Measurements from ENCODE around the gene USP34. TPM values are rescaled to one million over a fixed set of nuclear protein-coding genes. Genes with fewer than 3 reads are reported as not detected.
"Not testable (repeated sequence)": the region's sequence is repeated elsewhere in the genome, so short reads cannot be mapped to it uniquely, and the experiment has no call there.

Gene USP34
- total RNA-seq, 1 donor from 2014 or later, result 75.5 TPM

- no peak for DNase-seq (ENCODE audit: low read depth in 2 of 2)
Measured at GRCh38 chr2:61252031-61252430, 218.9 kb downstream of the USP34 start.

DNA sequence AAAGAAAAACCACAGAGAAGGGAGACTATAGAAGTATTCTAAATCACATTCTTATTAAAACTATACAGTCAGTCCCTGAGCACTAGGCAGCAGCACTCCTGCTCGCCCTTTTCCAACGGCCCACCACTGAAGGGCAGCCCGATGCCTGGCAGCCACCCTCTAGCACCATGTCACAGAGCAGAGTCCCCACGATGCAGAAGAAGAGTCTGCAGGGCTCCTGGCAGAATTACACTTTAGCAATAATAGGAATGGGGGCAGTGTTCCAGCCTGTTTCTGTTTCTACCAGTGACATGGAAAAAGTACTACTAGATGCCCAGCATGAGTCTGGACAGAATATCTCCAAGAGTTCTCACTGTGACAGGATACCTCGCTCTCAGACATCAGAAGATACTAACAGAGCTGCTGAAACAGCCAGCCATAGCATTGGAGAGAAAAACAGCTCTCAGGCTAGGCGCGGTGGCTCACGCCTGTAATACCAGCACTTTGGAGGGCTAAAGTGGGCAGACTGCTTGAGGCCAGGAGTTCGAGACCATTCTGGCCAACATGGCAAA lies 221.3 kb downstream of the USP34 start:
- no peak for DNase-seq (ENCODE audit: low read depth in 2 of 2)

DNA sequence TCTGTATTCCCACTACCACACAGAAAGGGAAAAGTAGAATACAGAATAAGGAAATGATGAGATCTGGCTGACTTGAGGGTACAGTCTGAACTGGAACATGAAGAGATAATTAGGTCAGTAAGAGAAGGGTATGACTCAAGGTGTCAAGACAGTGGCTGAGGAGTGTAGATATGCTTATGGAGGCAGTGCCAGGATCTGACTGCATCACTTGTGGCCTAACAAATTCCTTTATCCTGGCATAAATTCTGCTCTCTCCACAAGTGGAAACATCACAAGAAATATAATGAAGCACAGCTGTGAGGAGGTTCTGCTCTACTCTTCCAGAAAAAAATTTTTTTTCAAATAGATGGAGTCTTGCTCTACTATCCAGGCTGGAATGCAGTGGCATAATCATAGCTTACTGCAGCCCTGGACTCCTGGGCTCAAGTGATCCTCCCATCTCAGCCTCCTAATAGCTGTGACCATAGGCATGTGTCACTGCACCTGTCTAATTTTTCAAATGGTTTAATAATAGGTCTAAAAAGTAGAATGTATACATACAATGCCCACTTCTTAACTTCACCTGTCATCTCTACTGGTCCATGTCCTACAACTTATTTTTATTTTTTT lies 223.6 kb downstream of the USP34 start:
- DNase-seq (ENCODE audit: low read depth in 2 of 2), result no peak

- DNase-seq (ENCODE audit: low read depth in 2 of 2), result no peak
Measured at GRCh38 chr2:61244694-61245093, 226.2 kb downstream of the USP34 start.

DNA sequence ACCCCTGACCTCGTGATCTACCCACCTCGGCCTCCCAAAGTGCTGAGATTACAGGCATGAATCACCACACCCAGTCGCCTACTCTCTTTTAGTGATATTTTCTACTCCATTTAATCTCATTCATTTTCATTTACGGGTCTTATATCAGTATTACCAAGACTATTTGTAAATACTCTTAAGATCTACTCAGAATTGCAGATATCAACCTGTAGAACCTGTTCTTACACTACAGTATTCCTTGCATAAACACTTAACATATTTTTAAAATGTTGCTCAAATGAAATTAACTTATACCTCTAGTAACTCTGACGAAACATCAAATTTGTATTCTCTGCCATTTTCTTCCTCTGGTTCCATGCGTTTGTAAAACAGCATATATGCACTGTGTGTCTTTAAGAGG lies 229.6 kb downstream of the USP34 start:
- no peak for DNase-seq (ENCODE audit: low read depth in 2 of 2)

DNA sequence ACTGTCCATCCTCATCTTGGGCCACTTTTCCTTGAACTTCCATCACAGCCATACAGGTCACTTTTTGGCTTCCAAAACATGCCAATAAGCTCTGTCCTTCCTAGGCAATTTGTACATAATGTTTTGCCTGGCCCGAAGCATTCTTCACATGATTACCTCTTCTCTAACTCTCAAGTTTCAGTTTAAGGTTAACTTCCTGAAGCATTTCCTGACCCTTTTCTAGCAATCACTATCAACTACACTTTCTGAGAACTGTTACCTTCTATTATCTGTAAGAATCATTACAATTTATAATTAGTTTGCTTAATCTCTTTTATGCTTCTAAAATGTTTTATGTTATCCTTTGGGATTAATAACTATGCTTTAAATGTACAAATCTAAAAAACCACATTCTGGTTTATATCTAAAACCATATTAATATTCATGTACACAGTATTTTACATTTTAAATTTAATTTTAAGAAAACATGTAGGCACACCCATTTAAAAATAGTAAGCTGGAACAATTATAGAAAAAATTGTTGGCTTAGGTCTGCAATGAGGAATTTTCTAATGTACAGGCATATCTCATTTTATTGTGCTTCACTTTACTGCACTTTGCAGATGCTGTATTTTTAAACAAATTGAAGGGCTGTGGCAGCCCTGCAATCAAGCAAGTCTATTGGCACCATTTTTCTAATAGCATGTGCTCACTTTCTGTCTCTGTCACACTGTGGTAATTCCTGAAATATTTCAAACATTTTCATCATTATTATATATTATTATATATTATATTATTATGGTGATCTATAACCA lies 232.5 kb downstream of the USP34 start:
- DNase-seq (ENCODE audit: low read depth in 2 of 2), result peak in 1 of 2 donors; percentile 7

DNA sequence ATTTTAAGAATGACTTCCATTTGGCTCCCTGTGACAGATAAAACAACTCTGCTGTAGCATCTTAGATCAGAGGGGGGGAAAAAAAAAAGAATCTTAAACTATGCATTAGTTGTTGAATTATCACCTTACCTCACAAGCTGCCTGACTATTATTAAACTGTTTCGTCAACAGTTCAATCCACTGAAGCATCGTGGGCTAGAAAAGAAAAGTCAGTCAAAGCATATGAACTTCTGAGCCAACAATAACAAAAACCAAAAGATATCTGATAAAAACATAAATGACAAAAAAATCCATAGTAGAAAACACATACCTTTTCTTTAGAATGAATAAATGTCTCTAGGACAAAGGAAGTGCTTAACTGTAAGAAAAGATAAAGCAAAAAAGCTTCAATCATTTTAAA lies 235.2 kb downstream of the USP34 start:
- DNase-seq (ENCODE audit: low read depth in 2 of 2), result peak; percentile 16 to 69

- no peak for DNase-seq (ENCODE audit: low read depth in 2 of 2)
Measured at GRCh38 chr2:61233581-61233980, 237.3 kb downstream of the USP34 start.

DNA sequence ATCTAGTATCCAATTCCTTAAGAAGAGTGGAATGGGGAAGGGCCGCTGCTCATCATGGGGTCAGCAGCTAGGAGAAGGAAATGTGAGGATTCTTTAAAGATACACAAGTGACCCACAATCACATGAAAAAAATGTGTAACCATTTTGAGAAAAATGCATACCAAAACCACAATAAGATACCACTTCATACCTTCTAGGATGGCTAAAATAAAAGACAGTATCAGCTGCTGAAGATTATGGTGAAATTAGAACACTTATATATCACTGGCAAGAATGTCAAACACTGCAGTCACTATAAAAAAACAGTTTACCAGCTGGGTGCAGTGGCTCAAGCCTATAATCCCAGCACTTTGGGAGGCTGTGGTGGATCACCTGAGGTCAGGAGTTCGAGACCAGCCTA lies 241.0 kb downstream of the USP34 start:
- no peak for DNase-seq (ENCODE audit: low read depth in 2 of 2)

DNA sequence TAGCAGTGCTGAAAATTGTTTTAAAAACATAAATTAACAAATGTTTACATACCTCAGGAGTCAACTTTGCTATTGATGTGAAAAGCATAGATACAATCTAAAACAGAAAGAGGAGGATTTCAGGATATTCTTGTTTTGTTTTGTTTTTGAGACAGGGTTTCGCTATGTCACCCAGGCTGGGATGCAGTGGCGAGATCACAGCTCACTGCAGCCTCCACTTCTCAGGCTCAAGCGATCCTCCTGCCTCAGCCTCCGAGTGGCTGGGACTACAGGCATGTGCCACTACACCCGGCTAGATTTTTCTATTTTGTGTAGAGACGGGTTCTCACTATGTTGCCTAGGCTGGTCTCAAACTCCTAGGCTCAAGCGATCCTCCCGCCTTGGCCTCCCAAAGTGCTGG lies 248.3 kb downstream of the USP34 start:
- DNase-seq (ENCODE audit: low read depth in 2 of 2), result no peak

DNA sequence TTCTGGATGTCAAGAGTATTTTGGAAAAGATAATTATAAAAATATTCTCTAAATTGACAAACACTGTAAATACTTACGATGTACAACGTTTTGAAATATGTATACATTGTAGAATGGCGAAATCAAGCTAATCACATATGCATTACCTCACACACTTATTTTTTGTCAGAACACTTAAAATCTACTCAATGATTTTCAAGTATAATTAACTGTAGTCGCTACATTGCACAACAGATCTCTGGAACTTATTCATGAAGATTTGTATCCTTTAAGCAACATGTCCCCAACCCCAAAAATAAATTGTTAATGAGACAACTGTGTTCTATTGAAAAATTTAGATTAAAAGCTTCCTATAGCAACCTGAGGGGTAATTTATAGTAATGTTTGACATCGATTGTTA lies 249.1 kb downstream of the USP34 start:
- no peak for DNase-seq (ENCODE audit: low read depth in 2 of 2)

- no peak for DNase-seq (ENCODE audit: low read depth in 2 of 2)
Measured at GRCh38 chr2:61220768-61221167, 250.1 kb downstream of the USP34 start.

DNA sequence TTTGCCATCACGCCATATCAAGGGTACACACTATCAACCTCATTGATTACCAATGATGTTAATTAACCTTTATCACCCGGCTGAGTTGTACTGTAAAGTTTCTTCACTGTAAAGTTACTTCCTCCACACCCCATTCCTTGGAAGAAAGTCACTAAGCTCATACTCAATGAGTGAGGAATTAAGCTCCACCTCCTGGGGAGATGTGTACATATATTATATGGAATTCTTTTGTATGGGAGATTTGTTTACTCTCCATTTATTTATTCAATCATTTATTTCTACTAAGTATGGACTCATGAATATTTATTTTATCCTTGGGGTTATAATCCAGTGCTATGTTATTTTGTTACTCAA lies 252.1 kb downstream of the USP34 start:
- DNase-seq (ENCODE audit: low read depth in 2 of 2), result no peak

DNA sequence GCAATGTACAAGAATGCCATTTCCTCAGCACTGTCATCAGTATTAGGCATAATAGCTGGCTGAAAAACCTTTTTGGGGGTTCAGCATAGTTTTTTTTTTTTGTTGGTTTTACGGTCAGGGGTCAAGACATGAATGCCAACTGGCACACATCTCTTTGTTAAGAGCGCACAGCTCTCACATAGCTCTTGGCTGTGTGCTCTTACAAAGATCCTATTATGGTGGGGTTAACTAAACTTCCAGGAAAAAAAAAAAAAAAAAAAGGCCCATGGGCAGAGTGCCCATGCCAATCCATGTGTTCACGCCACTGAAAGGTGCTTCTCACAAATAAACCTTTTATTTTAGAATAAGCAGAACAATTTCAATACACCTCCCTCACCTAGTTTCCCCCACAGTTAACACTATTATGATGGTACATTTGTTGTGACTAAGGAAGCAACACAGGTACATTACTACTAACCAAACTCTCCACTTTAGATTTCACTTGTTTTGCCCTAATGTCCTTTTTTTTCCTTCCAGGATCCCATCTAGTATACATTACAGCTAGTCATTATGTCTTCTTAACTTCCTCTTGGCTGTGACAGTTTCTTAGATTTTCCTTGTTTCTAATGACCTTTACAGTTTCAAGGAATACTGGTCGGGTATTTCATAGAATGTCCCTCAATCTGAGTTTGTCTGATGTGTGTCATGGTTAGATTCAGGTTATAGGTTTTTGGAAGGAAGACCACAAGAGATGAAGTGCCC lies 252.6 kb downstream of the USP34 start:
- no peak for DNase-seq (ENCODE audit: low read depth in 2 of 2)

DNA sequence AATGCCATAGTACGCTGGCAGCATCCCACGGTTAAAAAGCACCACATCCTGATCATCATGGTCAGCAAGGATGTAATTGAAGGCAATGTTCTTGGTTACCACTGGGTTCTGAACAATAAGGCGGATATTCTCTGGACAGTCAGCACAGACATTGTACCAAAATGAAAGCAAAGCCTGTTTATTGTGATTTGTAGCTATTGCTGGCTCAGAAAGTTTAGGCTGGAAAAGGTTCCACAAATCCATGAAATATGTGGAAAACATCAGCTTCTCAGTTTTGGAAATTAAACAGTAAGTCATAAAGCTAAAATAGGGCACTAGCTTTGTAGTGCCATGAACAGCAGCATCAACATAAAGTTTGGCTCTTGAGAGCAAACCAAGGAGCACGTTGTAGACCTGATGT lies 256.7 kb downstream of the USP34 start:
- DNase-seq (ENCODE audit: low read depth in 2 of 2), result no peak

GRCh38 chr2:61210332-61210981 lies 260.4 kb downstream of the USP34 start:
- DNase-seq (ENCODE audit: low read depth in 2 of 2), result no peak

DNA sequence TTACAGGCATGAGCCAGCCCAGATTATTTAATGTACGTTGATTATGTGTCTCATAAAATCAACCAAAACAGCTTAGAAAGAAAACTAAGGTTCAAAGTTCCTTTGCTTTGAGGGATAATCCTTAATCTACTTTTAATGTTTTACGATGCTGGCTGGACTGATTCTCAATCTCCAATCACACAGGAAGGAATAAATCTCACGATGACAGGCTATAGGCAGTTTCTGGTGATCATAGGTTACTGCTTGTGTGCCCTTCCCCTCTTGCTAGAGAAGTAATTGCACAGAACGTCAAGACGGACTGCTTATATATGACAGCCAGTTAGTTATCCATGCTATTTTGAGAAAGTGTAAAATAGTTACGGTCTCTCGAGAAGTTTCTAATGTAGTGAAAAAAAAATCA lies 265.8 kb downstream of the USP34 start:
- DNase-seq (ENCODE audit: low read depth in 2 of 2), result no peak

DNA sequence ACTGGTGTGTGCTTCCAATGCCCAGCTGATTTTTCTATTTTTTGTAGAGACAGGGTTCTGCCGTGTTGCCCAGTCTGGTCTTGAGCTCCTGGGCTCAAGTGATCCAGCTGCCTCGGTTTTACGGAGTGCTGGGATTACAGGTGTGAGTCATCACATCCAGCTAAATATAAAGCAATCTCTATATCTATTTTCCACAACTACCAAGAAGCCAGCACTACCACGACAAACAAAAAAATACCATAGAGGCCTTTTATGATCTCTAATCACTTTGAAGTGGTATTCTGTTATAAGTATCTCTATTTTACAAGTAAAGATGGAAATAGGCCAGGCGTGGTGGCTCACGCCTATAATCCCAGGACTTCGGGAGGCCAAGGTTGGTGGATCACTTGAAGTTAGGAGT lies 274.2 kb downstream of the USP34 start:
- no peak for DNase-seq (ENCODE audit: low read depth in 2 of 2)

GRCh38 chr2:61194646-61195045 lies 276.2 kb downstream of the USP34 start:
- DNase-seq (ENCODE audit: low read depth in 2 of 2), result not testable (repeated sequence)

GRCh38 chr2:61193670-61194561 lies 277.0 kb downstream of the USP34 start:
- DNase-seq (ENCODE audit: low read depth in 2 of 2), result no peak

- no peak for DNase-seq (ENCODE audit: low read depth in 2 of 2)
Measured at GRCh38 chr2:61187085-61187484, 283.8 kb downstream of the USP34 start.
